ENCODE results near the gene GPBP1.
A peak's percentile ranks its signal among the peaks of the same experiment; 100 is the strongest.
"Not testable (repeated sequence)": the region's sequence is repeated elsewhere in the genome, so short reads cannot be mapped to it uniquely, and the experiment has no call there.

The GPBP1 gene

GRCh38 chr5:57285084-57285483, 111.2 kb downstream of the GPBP1 start:
- not testable (repeated sequence) for DNase-seq (ENCODE audit: low read depth)

DNA sequence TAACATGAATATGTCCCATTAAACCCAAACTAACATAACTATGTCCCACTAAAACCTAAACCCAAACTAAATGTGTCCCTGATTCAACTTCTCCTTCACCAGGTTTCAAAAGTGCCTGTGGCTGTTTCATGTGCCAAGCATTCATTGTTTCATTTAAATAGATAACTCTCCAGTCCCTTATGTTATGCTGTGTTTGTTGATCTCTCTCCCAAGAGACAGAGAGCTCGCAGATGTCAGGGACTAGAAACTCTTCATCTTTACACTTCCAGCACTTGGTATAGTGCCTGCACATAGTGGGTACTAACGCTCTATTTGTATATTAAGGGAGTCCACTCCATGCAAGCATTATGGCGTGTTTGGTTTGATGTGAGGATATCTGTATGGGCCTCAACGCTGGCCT, 118.0 kb downstream of the GPBP1 start:
- DNase-seq (ENCODE audit: low read depth): no peak

DNA sequence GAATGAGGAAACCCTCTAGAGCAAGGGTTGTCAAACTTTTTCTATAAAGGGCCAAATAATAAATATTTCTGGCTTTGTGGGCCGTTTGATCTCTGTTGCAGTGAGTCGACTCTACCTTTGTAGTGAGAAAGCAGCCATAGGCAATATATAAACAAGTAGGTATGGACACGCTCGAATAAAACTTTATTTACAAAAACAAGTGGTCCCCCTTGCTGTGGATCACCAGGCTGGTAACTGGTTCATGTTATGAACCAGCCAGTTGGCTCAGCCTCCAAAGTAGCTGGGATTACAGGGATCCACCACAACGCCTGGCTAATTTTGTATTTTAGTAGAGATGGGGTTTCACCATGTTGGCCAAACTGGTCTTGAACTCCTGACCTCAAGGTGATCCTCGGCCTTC, 118.5 kb downstream of the GPBP1 start:
- no peak for DNase-seq (ENCODE audit: low read depth)

- DNase-seq (ENCODE audit: low read depth): peak; percentile 62
These were observed 124.6 kb downstream of the GPBP1 start for GRCh38 chr5:57298295-57298984.

- no peak for DNase-seq (ENCODE audit: low read depth)
These were observed 125.2 kb downstream of the GPBP1 start for GRCh38 chr5:57298985-57299491.

- DNase-seq (ENCODE audit: low read depth): no peak
These were observed 126.1 kb downstream of the GPBP1 start for GRCh38 chr5:57299986-57300385.

DNA sequence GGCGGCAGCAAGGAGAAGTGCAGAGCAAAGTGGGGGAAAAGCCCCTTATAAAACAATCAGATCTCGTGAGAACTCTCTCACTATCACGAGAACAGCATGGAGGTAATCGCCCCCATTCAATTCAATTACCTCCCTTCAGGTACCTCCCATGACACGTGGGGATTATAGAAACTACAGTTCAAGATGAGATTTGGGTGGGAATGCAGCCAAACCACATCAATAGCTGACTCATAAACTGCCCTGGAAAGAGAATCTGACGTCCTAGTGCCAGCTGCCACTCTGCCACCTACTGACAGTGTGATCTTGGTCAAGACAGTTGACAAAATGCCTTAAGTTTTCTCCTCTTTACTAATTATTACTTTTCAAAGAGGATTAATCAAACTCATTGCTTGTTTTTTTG, 128.3 kb downstream of the GPBP1 start:
- peak; percentile 4 for DNase-seq (ENCODE audit: low read depth)

GRCh38 chr5:57302643-57303042, 128.8 kb downstream of the GPBP1 start:
- DNase-seq (ENCODE audit: low read depth): no peak

DNA sequence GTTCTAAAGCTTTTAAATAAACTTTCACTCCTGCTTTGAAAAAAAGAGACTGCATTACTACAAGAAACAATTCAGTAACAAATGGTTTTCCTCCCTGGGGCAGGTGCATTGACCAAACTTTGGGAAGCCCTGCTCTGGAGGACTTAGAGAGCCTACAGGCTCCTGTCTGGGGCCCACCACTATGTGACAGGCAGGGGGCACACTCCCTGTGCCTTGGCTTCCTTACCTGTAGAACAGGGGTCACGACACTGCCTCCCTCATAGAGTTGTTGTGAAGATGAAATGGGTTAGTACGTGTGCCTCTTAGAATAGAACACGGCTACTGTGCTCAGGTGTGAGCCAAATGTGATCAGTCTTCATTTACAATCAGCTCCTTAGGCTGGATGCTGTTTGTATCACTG, 130.1 kb downstream of the GPBP1 start:
- DNase-seq (ENCODE audit: low read depth): no peak

- DNase-seq (ENCODE audit: low read depth): no peak
These were observed 131.1 kb downstream of the GPBP1 start for GRCh38 chr5:57304931-57305330.

- DNase-seq (ENCODE audit: low read depth): no peak
These were observed 132.5 kb downstream of the GPBP1 start for GRCh38 chr5:57306359-57306758.

DNA sequence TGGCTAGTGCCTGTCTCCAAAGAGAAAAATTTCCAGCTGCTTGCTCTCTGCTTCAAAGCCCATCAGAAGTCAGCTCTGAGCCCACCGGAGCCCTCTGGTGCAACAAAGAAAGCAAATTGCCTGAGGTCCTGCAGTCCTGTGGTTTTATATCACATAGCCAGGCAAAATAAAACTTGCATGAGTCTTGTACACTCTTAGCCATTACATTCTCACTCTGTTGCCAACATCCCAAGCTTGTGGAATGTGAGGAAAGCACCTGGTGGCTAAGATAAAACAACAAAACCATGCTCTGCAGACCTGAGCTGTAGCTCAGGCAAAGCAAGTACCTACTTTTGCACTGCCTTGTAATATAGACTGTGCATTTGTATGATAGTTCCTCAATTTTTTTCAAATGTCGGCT, 133.7 kb downstream of the GPBP1 start:
- no peak for DNase-seq (ENCODE audit: low read depth)

DNA sequence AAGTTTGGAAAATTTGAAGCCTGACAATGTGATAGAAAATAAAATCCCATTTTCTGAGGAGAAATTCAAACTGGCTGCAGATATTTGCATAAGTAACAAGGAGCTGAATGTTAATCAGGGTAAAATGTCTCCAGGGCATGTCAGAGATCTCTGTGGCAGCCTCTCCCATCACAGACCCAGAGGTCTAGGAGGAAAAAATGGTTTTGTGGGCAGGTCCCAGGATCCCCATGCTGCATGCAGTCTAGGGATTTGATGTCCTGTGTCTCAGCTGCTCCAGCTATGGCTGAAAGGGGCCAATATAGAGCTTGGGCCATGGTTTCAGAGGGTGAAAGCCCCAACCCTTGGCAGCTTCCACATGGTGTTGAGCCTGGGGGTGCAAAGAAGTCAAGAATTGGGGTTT, 135.2 kb downstream of the GPBP1 start:
- DNase-seq (ENCODE audit: low read depth): not testable (repeated sequence)

DNA sequence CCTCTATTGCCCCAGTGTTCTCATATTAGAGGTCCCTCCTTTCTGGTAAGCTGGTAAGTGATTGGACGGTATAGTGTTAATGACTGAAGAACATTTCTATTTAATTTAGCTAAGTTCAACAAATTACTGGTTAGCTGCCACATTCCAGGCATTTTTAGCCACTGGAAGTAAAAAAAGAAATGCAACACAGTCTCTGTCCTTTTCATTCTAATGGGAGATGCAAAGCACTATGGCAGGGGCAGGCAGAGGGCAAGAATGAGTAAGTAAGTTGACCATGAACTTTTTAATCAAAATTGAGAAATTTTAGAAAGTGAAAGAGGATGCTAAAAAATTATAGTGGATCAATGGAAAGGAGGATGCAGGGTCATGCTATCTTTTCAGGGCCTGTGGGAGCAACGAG, 137.4 kb downstream of the GPBP1 start:
- DNase-seq (ENCODE audit: low read depth): no peak

GRCh38 chr5:57311921-57312735, 138.3 kb downstream of the GPBP1 start:
- no peak for DNase-seq (ENCODE audit: low read depth)

GRCh38 chr5:57313716-57314115, 139.9 kb downstream of the GPBP1 start:
- DNase-seq (ENCODE audit: low read depth): no peak

All from T-helper 22 cell (primary cell).